GM12892 (cell line): ENCODE measurements around the gene APEH.

Experiments
- DNase-seq: peaks from one replicate; pipeline ENCODE4 v3.0.0; 2011; ENCODE audit not compliant: insufficient read length
- FAIRE-seq: peaks from 2 replicates; lab custom pipeline; 2011; peaks lifted over from hg19 to GRCh38; lab: Jason Lieb, UNC
- POLR2A ChIP-seq: IDR thresholded peaks from 2 replicates; pipeline ENCODE4 v1.6.1; 2011; ENCODE audit warnings: low read depth, low read length, control low read depth
- POLR2AphosphoS5 ChIP-seq: IDR thresholded peaks from 2 replicates; pipeline ENCODE4 v1.6.1; 2011; ENCODE audit warnings: low read depth, low read length, control low read depth
- TAF1 ChIP-seq: IDR thresholded peaks from 2 replicates; pipeline ENCODE4 v1.6.1; 2011; ENCODE audit warnings: low read depth, mild to moderate bottlenecking, control low read depth, low read length, borderline replicate concordance

Gene APEH

GRCh38 chr3:49732597-49732996, 58.4 kb downstream of the APEH start:
- no peak for DNase-seq
- no peak for TF ChIP-seq POLR2AphosphoS5
- FAIRE-seq, result no peak

- FAIRE-seq (no peak), DNase-seq (no peak)
- TF ChIP-seq POLR2A (no peak), TAF1 (no peak), POLR2AphosphoS5 (no peak)
Observed at GRCh38 chr3:49733551-49733950, 59.4 kb downstream of the APEH start.
